GM23338 (cell line): ENCODE measurements around the gene SPINK5. TPM values are rescaled to one million over a fixed set of nuclear protein-coding genes. Genes with fewer than 3 reads are reported as not detected.

ENCODE experiments used
- ATAC-seq: fragments of 200-7000 bp; cut with Tn5 transposase; 3 replicates; pipeline ENCODE4 v1.9.1; 2020
- DNase-seq: peaks from one replicate; pipeline ENCODE4 v3.0.0-alpha.2; 2015; ENCODE audit warnings: low spot score
- H2AFZ ChIP-seq: fragments of 200-600 bp; sonication (generic); 2 replicates; pipeline ENCODE4 v1.8.0; 2016; ENCODE audit warnings: antibody characterized with exemption, mild to moderate bottlenecking, moderate library complexity
- H3F3A ChIP-seq: fragments of 200-600 bp; sonication (generic); replicated peaks from 2 replicates; pipeline ENCODE4 v1.8.0; 2017; ENCODE audit warnings: antibody characterized with exemption, mixed run types, low read depth
- H3K27ac ChIP-seq: fragments of 200-600 bp; sonication (generic); 2 replicates; pipeline ENCODE4 v1.6.1; 2016; ENCODE audit warnings: low read depth
- H3K27me3 ChIP-seq: fragments of 200-600 bp; sonication (generic); 2 replicates; pipeline ENCODE4 v1.8.0; 2016; ENCODE audit warnings: mild to moderate bottlenecking, mixed run types, moderate library complexity; ENCODE audit not compliant: insufficient read depth
- H3K36me3 ChIP-seq: fragments of 200-600 bp; sonication (generic); 2 replicates; pipeline ENCODE4 v1.8.0; 2016; ENCODE audit warnings: mild to moderate bottlenecking; ENCODE audit not compliant: insufficient read depth
- H3K4me1 ChIP-seq: fragments of 200-600 bp; sonication (generic); 2 replicates; pipeline ENCODE4 v1.8.0; 2016; ENCODE audit warnings: mild to moderate bottlenecking, moderate library complexity; ENCODE audit not compliant: insufficient read depth
- H3K4me2 ChIP-seq: fragments of 200-600 bp; sonication (generic); 2 replicates; pipeline ENCODE4 v1.7.1; 2017; ENCODE audit warnings: mixed run types
- H3K4me3 ChIP-seq: fragments of 200-600 bp; sonication (generic); 2 replicates; pipeline ENCODE4 v1.6.1; 2016; ENCODE audit warnings: mixed run types
- H3K79me2 ChIP-seq: fragments of 200-600 bp; sonication (generic); replicated peaks from 2 replicates; pipeline ENCODE4 v1.8.0; 2017; ENCODE audit warnings: mild to moderate bottlenecking; ENCODE audit not compliant: insufficient read depth
- H3K9me2 ChIP-seq: fragments of 200-600 bp; sonication (generic); 2 replicates; pipeline ENCODE4 v1.8.0; 2017; ENCODE audit not compliant: insufficient read depth
- H4K20me1 ChIP-seq: fragments of 200-600 bp; sonication (generic); replicated peaks from 2 replicates; pipeline ENCODE4 v1.8.0; 2017; ENCODE audit warnings: mild to moderate bottlenecking; ENCODE audit not compliant: insufficient read depth
- H3K27ac Mint-ChIP-seq: 2 replicates; pipeline ENCODE4 v1.8.0; 2020; ENCODE audit warnings: inconsistent platforms, mild to moderate bottlenecking, moderate library complexity, mixed read lengths
- H3K27me3 Mint-ChIP-seq: 3 replicates; pipeline ENCODE4 v1.8.0; 2022; ENCODE audit warnings: low read depth, mild to moderate bottlenecking, moderate library complexity, mixed read lengths, inconsistent platforms; ENCODE audit not compliant: insufficient read depth, poor library complexity
- H3K36me3 Mint-ChIP-seq: 3 replicates; pipeline ENCODE4 v1.8.0; 2021; ENCODE audit warnings: low read depth, mild to moderate bottlenecking, inconsistent platforms, moderate library complexity, mixed read lengths
- H3K4me1 Mint-ChIP-seq: 3 replicates; pipeline ENCODE4 v1.8.0; 2020; ENCODE audit warnings: mild to moderate bottlenecking, inconsistent platforms, mixed read lengths
- H3K4me3 Mint-ChIP-seq: 3 replicates; pipeline ENCODE4 v1.8.0; 2021; ENCODE audit warnings: moderate library complexity, mild to moderate bottlenecking, inconsistent platforms, mixed read lengths
- H3K9me3 Mint-ChIP-seq: 3 replicates; pipeline ENCODE4 v1.8.0; 2020; ENCODE audit warnings: moderate library complexity, mild to moderate bottlenecking, inconsistent platforms, mixed read lengths
- CREB1 ChIP-seq: fragments of 250-450 bp; sonication (Bioruptor Pico); IDR thresholded peaks from 2 replicates; pipeline ENCODE4 v1.5.0; 2020; ENCODE audit warnings: low read depth, mild to moderate bottlenecking, moderate library complexity
- NANOG ChIP-seq: IDR thresholded peaks from 2 replicates; pipeline ENCODE4 v1.6.1; 2016; ENCODE audit warnings: antibody characterized with exemption, borderline replicate concordance
- ZNF331 ChIP-seq: fragments of 250-450 bp; sonication (Bioruptor Pico); IDR thresholded peaks from 2 replicates; pipeline ENCODE4 v1.5.0; 2020; ENCODE audit warnings: low read depth, mild to moderate bottlenecking, moderate library complexity
- polyA plus RNA-seq: library from polyadenylated mRNA; unstranded; fragments of >200 nt; fragmentation: Nextera tagmentation; extraction: Ambion mirVana; gene quantifications from 2 replicates; pipeline ENCODE4 v1.2.1, GENCODE V29; 2016
- total RNA-seq: library from RNA; depleted of rRNA; stranded (reverse); fragments of >200 nt; shearing (Covaris generic); gene quantifications from 2 replicates; pipeline ENCODE4 v1.2.3, GENCODE V29; 2014
- TF ChIP-seq, protein P1 (sequence below): fragments of 250-450 bp; sonication (Bioruptor Pico); IDR thresholded peaks from 2 replicates; pipeline ENCODE4 v1.5.0; 2020; ENCODE audit warnings: mild to moderate bottlenecking, moderate library complexity
- TF ChIP-seq, protein P2 (sequence below): IDR thresholded peaks from 2 replicates; pipeline ENCODE4 v1.6.1; 2016; ENCODE audit warnings: antibody characterized with exemption

SPINK5 gene
- total and polyA plus RNA-seq, 2 experiments from 2014 or later: 4.5 to 8.8 TPM

DNA sequence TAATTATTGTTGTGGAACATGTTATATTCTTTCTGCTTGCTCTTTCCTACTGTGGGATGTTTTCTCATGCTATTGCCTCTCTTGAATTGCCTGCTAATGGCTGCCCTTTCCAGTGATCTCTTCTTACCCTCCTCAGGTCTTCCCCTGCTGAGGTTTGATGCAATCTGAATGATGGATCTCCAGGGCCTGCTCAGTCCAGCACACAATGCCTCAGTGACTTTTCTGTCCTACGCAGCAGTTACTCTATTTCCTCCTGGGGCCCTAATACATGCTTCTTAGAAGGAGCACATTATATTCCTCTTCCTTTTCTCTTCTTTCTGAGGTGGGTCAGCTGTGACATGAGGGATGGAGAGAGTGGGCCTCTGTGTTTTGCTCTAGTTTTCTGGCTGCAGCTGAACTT lies 104.5 kb downstream of the SPINK5 start, which contains the start of gene SPINK14 (continued):
- TF ChIP-seq NANOG: no peak
- TF ChIP-seq, protein P1, sequence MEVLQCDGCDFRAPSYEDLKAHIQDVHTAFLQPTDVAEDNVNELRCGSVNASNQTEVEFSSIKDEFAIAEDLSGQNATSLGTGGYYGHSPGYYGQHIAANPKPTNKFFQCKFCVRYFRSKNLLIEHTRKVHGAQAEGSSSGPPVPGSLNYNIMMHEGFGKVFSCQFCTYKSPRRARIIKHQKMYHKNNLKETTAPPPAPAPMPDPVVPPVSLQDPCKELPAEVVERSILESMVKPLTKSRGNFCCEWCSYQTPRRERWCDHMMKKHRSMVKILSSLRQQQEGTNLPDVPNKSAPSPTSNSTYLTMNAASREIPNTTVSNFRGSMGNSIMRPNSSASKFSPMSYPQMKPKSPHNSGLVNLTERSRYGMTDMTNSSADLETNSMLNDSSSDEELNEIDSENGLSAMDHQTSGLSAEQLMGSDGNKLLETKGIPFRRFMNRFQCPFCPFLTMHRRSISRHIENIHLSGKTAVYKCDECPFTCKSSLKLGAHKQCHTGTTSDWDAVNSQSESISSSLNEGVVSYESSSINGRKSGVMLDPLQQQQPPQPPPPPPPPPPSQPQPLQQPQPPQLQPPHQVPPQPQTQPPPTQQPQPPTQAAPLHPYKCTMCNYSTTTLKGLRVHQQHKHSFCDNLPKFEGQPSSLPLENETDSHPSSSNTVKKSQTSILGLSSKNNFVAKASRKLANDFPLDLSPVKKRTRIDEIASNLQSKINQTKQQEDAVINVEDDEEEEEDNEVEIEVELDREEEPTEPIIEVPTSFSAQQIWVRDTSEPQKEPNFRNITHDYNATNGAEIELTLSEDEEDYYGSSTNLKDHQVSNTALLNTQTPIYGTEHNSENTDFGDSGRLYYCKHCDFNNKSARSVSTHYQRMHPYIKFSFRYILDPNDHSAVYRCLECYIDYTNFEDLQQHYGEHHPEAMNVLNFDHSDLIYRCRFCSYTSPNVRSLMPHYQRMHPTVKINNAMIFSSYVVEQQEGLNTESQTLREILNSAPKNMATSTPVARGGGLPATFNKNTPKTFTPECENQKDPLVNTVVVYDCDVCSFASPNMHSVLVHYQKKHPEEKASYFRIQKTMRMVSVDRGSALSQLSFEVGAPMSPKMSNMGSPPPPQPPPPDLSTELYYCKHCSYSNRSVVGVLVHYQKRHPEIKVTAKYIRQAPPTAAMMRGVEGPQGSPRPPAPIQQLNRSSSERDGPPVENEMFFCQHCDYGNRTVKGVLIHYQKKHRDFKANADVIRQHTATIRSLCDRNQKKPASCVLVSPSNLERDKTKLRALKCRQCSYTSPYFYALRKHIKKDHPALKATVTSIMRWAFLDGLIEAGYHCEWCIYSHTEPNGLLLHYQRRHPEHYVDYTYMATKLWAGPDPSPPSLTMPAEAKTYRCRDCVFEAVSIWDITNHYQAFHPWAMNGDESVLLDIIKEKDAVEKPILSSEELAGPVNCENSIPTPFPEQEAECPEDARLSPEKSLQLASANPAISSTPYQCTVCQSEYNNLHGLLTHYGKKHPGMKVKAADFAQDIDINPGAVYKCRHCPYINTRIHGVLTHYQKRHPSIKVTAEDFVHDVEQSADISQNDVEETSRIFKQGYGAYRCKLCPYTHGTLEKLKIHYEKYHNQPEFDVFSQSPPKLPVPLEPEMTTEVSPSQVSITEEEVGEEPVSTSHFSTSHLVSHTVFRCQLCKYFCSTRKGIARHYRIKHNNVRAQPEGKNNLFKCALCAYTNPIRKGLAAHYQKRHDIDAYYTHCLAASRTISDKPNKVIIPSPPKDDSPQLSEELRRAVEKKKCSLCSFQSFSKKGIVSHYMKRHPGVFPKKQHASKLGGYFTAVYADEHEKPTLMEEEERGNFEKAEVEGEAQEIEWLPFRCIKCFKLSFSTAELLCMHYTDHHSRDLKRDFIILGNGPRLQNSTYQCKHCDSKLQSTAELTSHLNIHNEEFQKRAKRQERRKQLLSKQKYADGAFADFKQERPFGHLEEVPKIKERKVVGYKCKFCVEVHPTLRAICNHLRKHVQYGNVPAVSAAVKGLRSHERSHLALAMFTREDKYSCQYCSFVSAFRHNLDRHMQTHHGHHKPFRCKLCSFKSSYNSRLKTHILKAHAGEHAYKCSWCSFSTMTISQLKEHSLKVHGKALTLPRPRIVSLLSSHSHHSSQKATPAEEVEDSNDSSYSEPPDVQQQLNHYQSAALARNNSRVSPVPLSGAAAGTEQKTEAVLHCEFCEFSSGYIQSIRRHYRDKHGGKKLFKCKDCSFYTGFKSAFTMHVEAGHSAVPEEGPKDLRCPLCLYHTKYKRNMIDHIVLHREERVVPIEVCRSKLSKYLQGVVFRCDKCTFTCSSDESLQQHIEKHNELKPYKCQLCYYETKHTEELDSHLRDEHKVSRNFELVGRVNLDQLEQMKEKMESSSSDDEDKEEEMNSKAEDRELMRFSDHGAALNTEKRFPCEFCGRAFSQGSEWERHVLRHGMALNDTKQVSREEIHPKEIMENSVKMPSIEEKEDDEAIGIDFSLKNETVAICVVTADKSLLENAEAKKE: no peak
- no peak for TF ChIP-seq CREB1 (CRISPR knock-in tag)
- TF ChIP-seq ZNF331 (CRISPR knock-in tag): no peak

DNA sequence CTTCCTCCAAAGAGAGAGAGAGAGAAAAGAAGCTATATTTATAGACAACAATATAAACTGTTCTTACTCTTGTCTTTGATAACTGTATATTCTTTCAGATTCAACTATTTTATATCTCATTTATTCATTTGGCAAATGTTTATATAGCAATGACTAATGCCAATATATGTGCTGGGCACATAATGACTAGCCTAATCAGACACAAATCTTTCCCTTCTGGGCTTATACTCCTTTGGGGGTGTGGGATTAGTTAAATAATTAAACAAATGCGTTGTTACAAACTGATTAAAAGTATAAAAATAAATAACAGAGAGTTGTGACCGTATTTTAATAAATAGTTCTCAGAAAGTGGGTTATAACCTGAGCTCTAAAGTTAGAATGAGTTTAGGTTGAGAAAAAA lies 108.6 kb downstream of the SPINK5 start:
- TF ChIP-seq NANOG: no peak
- TF ChIP-seq, protein P2, sequence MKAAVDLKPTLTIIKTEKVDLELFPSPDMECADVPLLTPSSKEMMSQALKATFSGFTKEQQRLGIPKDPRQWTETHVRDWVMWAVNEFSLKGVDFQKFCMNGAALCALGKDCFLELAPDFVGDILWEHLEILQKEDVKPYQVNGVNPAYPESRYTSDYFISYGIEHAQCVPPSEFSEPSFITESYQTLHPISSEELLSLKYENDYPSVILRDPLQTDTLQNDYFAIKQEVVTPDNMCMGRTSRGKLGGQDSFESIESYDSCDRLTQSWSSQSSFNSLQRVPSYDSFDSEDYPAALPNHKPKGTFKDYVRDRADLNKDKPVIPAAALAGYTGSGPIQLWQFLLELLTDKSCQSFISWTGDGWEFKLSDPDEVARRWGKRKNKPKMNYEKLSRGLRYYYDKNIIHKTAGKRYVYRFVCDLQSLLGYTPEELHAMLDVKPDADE: no peak
- no peak overlapping the region for H3K4me3 Mint-ChIP-seq
- H3K4me1 Mint-ChIP-seq: no peaks in the 10 kb centered on the region

More for the DNA sequence above, 108.6 kb downstream of the SPINK5 start:
- H3K36me3 ChIP-seq: no peaks in the 10 kb centered on the region
- Mint-ChIP-seq H3K9me3 (no peaks in the 10 kb centered on the region), H3K36me3 (no peaks in the 10 kb centered on the region), H3K27ac (no peak overlapping the region), H3K27me3 (peaks cover 3% of the 10 kb centered on the region)
- no peak overlapping the region for H3K4me3 ChIP-seq
- no peaks in the 10 kb centered on the region for H3F3A ChIP-seq
- H3K27me3 ChIP-seq: no peaks in the 10 kb centered on the region
- no peak overlapping the region for H3K27ac ChIP-seq
- DNase-seq (no peak), ATAC-seq (no peak)
- H3K9me2 ChIP-seq: no peaks in the 10 kb centered on the region; the same call in 1 of the 2 replicates
- no peaks in the 10 kb centered on the region for H3K79me2 ChIP-seq
- no peaks in the 10 kb centered on the region for H3K4me1 ChIP-seq
- no peaks in the 10 kb centered on the region for H4K20me1 ChIP-seq
- no peak overlapping the region for H3K4me2 ChIP-seq
- H2AFZ ChIP-seq: no peak overlapping the region
